Caco-2 (cell line): ENCODE data around the gene DBH. TPM values are rescaled to one million over a fixed set of nuclear protein-coding genes. Genes with fewer than 3 reads are reported as not detected.
"Not testable (repeated sequence)": the region's sequence is repeated elsewhere in the genome, so short reads cannot be mapped to it uniquely, and the experiment has no call there.

ENCODE experiments used
- BruUV-seq: library from RNA; stranded (reverse); fragments of 400-500 nt; replicated peaks from 2 replicates; lab custom pipeline; 2021; lab: Mats Ljungman, UMichigan
- CTCF ChIA-PET: fragments of 300-600 bp; sonication (Branson Sonifier 250); formaldehyde crosslinking; loops from one replicate; lab custom pipeline; 2022; ENCODE audit warnings: antibody characterized with exemption; lab: Charles Lee
- POLR2A ChIA-PET: fragments of 300-600 bp; sonication (Branson Sonifier 250); formaldehyde crosslinking; loops from one replicate; lab custom pipeline; 2022; ENCODE audit warnings: antibody characterized with exemption; lab: Charles Lee
- DNase-seq, 2 experiments: peaks; one replicate each; pipeline versions ENCODE4 v3.0.0 to v3.0.0-alpha.2; 2020 to 2022
- H3K27me3 ChIP-seq: replicated peaks from 2 replicates; pipeline ENCODE4 v1.6.0; 2011; ENCODE audit warnings: low read length; ENCODE audit not compliant: control insufficient read depth, insufficient read depth
- H3K36me3 ChIP-seq: 2 replicates; pipeline ENCODE4 v1.5.1; 2011; ENCODE audit warnings: low read length; ENCODE audit not compliant: control insufficient read depth, insufficient read depth
- H3K4me1 ChIP-seq: fragments of 250-450 bp; sonication (Bioruptor Pico); 2 replicates; pipeline ENCODE4 v1.5.1; 2020; ENCODE audit warnings: mild to moderate bottlenecking
- H3K4me3 ChIP-seq: 2 replicates; pipeline ENCODE4 v1.5.1; 2011; ENCODE audit warnings: low read depth, mild to moderate bottlenecking, control low read depth, low read length
- H3K9me3 ChIP-seq: fragments of 250-450 bp; sonication (Bioruptor Pico); 2 replicates; pipeline ENCODE4 v1.5.1; 2020; ENCODE audit warnings: mild to moderate bottlenecking, moderate library complexity
- H3K27ac Mint-ChIP-seq: one replicate; pipeline ENCODE4 v1.8.0; 2022; ENCODE audit warnings: mixed read lengths; ENCODE audit not compliant: unreplicated experiment
- H3K27me3 Mint-ChIP-seq: one replicate; pipeline ENCODE4 v1.8.0; 2022; ENCODE audit warnings: mixed read lengths; ENCODE audit not compliant: insufficient read depth, unreplicated experiment
- H3K36me3 Mint-ChIP-seq: one replicate; pipeline ENCODE4 v1.8.0; 2022; ENCODE audit warnings: mild to moderate bottlenecking, mixed read lengths; ENCODE audit not compliant: insufficient read depth, unreplicated experiment
- H3K4me1 Mint-ChIP-seq: one replicate; pipeline ENCODE4 v1.8.0; 2022; ENCODE audit warnings: low read depth, mixed read lengths; ENCODE audit not compliant: unreplicated experiment
- H3K4me3 Mint-ChIP-seq: one replicate; pipeline ENCODE4 v1.8.0; 2022; ENCODE audit warnings: mild to moderate bottlenecking, moderate library complexity, mixed read lengths; ENCODE audit not compliant: unreplicated experiment
- H3K9me3 Mint-ChIP-seq: one replicate; pipeline ENCODE4 v1.8.0; 2022; ENCODE audit warnings: mixed read lengths; ENCODE audit not compliant: unreplicated experiment
- intact Hi-C: fragments of 100-400 bp; cut with micrococcal nuclease; formaldehyde crosslinking; loops from one replicate; pipeline ENCODE4 v1.10.0; 2022; ENCODE audit not compliant: unreplicated experiment
- total RNA-seq: library from RNA; stranded (reverse); gene quantifications from 2 replicates; pipeline ENCODE4 v1.2.3, GENCODE V29; 2022
- TF ChIP-seq, protein P1 (sequence below), 2 experiments: fragments of 200-600 bp in 1 of 2; IDR thresholded peaks; 1 replicate in 1 of 2; 2 replicates in 1 of 2; pipeline versions ENCODE4 v1.5.1 to v1.8.0; 2011 to 2022; ENCODE audit warnings: antibody characterized with exemption in 1 of 2, control low read depth in 1 of 2, inconsistent platforms in 1 of 2, low read depth in 1 of 2, low read length in 1 of 2, mild to moderate bottlenecking in 1 of 2, moderate library complexity in 1 of 2; ENCODE audit not compliant: insufficient read depth in 1 of 2, severe bottlenecking in 1 of 2, unreplicated experiment in 1 of 2

Gene DBH
- total RNA-seq, 1 experiment from 2014 or later, result not detected

- POLR2A ChIA-PET, result no interaction called here
- CTCF ChIA-PET, result no interaction called here
- TF ChIP-seq, protein P1, sequence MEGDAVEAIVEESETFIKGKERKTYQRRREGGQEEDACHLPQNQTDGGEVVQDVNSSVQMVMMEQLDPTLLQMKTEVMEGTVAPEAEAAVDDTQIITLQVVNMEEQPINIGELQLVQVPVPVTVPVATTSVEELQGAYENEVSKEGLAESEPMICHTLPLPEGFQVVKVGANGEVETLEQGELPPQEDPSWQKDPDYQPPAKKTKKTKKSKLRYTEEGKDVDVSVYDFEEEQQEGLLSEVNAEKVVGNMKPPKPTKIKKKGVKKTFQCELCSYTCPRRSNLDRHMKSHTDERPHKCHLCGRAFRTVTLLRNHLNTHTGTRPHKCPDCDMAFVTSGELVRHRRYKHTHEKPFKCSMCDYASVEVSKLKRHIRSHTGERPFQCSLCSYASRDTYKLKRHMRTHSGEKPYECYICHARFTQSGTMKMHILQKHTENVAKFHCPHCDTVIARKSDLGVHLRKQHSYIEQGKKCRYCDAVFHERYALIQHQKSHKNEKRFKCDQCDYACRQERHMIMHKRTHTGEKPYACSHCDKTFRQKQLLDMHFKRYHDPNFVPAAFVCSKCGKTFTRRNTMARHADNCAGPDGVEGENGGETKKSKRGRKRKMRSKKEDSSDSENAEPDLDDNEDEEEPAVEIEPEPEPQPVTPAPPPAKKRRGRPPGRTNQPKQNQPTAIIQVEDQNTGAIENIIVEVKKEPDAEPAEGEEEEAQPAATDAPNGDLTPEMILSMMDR (IDR thresholded peaks at IDR 0.05; ENCODE audit: insufficient read depth in 1 of 2, low read depth in 1 of 2, low read length in 1 of 2, severe bottlenecking in 1 of 2, unreplicated experiment in 1 of 2), result no peak
- intact Hi-C loops, result no loop called here
- Histone ChIP-seq H3K4me1 (0 out of 2 replicates have a peak, but pooled peaks cover 5% of the 10 kb centered on the region), H3K36me3 (no peaks in the 10 kb centered on the region), H3K27me3 (no peaks in the 10 kb centered on the region), H3K9me3 (peaks cover 7% of the 10 kb centered on the region; the same call in 1 of the 2 replicates), H3K4me3 (no peak overlapping the region)
- Mint-ChIP-seq H3K4me3 (no peak overlapping the region), H3K36me3 (peaks cover 9% of the 10 kb centered on the region), H3K4me1 (peaks cover 9% of the 10 kb centered on the region), H3K9me3 (no peaks in the 10 kb centered on the region), H3K27ac (no peak overlapping the region), H3K27me3 (no peaks in the 10 kb centered on the region)
- no TSS peak for BruUV-seq
- no peak for DNase-seq
Observed at GRCh38 chr9:133672503-133673257, 36.5 kb downstream of the DBH start.

- Mint-ChIP-seq H3K4me3 (no peak overlapping the region), H3K9me3 (no peaks in the 10 kb centered on the region), H3K36me3 (peaks cover 6% of the 10 kb centered on the region), H3K4me1 (peaks cover 9% of the 10 kb centered on the region), H3K27me3 (no peaks in the 10 kb centered on the region), H3K27ac (no peak overlapping the region)
- BruUV-seq, result no TSS peak
- TF ChIP-seq, protein P1 (IDR thresholded peaks at IDR 0.05; ENCODE audit: insufficient read depth in 1 of 2, low read depth in 1 of 2, low read length in 1 of 2, severe bottlenecking in 1 of 2, unreplicated experiment in 1 of 2), result no peak
- peaks cover 7% of the 10 kb centered on the region; the same call in 1 of the 2 replicates for H3K9me3 ChIP-seq
- ChIA-PET POLR2A (no interaction called here), CTCF (no interaction called here)
- no peaks in the 10 kb centered on the region for H3K36me3 ChIP-seq
- DNase-seq, result no peak
- no peak overlapping the region for H3K4me3 ChIP-seq
- no peaks in the 10 kb centered on the region for H3K27me3 ChIP-seq
- H3K4me1 ChIP-seq, result 0 out of 2 replicates have a peak, but pooled peaks cover 5% of the 10 kb centered on the region
- intact Hi-C loops, result no loop called here
Observed at GRCh38 chr9:133673258-133673655, 37.1 kb downstream of the DBH start.

DNA sequence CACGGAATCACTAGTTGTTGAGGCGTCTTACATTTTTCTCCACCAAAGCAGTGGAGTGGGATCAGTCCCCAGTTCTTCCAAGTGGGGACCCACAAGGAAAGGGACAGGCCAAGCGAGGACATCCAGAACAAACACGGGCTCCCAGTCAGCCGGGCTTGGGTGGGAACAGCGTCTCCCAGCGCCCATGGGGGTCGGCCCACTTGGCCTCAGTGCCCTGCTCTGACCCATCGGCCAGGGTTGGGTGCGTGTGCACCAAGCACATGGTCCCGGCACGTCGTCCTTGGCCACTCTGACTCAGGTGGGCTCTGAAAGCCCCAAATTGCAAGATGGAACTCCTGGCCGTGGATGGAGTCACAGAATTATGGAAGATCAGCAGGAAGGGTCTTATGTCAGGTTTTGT lies 37.9 kb downstream of the DBH start:
- H3K4me1 ChIP-seq, result 0 out of 2 replicates have a peak, but pooled peaks cover 5% of the 10 kb centered on the region
- no peaks in the 10 kb centered on the region for H3K36me3 ChIP-seq
- Mint-ChIP-seq H3K9me3 (no peaks in the 10 kb centered on the region), H3K4me1 (peaks cover 9% of the 10 kb centered on the region), H3K4me3 (no peak overlapping the region), H3K36me3 (peaks cover 6% of the 10 kb centered on the region), H3K27me3 (no peaks in the 10 kb centered on the region), H3K27ac (no peak overlapping the region)
- BruUV-seq, result no TSS peak
- TF ChIP-seq, protein P1 (IDR thresholded peaks at IDR 0.05; ENCODE audit: insufficient read depth in 1 of 2, low read depth in 1 of 2, low read length in 1 of 2, severe bottlenecking in 1 of 2, unreplicated experiment in 1 of 2), result no peak
- no peak overlapping the region for H3K4me3 ChIP-seq
- intact Hi-C loops, result no loop called here
- H3K9me3 ChIP-seq, result peaks cover 7% of the 10 kb centered on the region; the same call in 1 of the 2 replicates
- CTCF ChIA-PET, result no interaction called here
- no peak for DNase-seq
- H3K27me3 ChIP-seq, result no peaks in the 10 kb centered on the region
- POLR2A ChIA-PET, result no interaction called here

- BruUV-seq, H3K4me3 Mint-ChIP-seq, CTCF ChIA-PET, H3K4me3 ChIP-seq, H3K27ac Mint-ChIP-seq, H3K9me3 ChIP-seq, POLR2A ChIA-PET, intact Hi-C loops, H3K9me3 Mint-ChIP-seq, H3K27me3 Mint-ChIP-seq, H3K36me3 Mint-ChIP-seq, H3K4me1 Mint-ChIP-seq, H3K27me3 ChIP-seq, H3K4me1 ChIP-seq, DNase-seq, H3K36me3 ChIP-seq: not testable (repeated sequence)
Observed at GRCh38 chr9:133675796-133676195, 39.6 kb downstream of the DBH start.
